Neuronal stem cell (in vitro differentiated cells): ENCODE results near the gene HNF1B.
A peak's percentile ranks its signal among the peaks of the same experiment; 100 is the strongest.

Experiments
- DNase-seq: peaks from one replicate; pipeline ENCODE4 v3.0.0-alpha.2; 2013; ENCODE audit warnings: low spot score
- H2AFZ ChIP-seq: one replicate; pipeline ENCODE4 v1.6.1; 2013; ENCODE audit warnings: mild to moderate bottlenecking, low read length, inconsistent platforms
- H2AK5ac ChIP-seq: 2 replicates; pipeline ENCODE4 v1.6.1; 2013; ENCODE audit warnings: low read depth, mild to moderate bottlenecking, inconsistent platforms, low read length, moderate library complexity, mixed read lengths
- H2BK120ac ChIP-seq: 2 replicates; pipeline ENCODE4 v1.6.1; 2013; ENCODE audit warnings: low read depth, mild to moderate bottlenecking, inconsistent platforms, low read length, moderate library complexity, mixed read lengths
- H2BK12ac ChIP-seq: one replicate; pipeline ENCODE4 v1.6.1; 2013; ENCODE audit warnings: low read length, inconsistent platforms
- H2BK15ac ChIP-seq: 2 replicates; pipeline ENCODE4 v1.6.1; 2013; ENCODE audit warnings: mild to moderate bottlenecking, low read length, inconsistent platforms, mixed read lengths
- H2BK5ac ChIP-seq: one replicate; pipeline ENCODE4 v1.6.1; 2013; ENCODE audit warnings: inconsistent platforms, mild to moderate bottlenecking, low read length, moderate library complexity
- H3K14ac ChIP-seq: one replicate; pipeline ENCODE4 v1.6.1; 2013; ENCODE audit warnings: low read length, inconsistent platforms
- H3K18ac ChIP-seq: 2 replicates; pipeline ENCODE4 v1.6.1; 2013; ENCODE audit warnings: low read length, inconsistent platforms
- H3K23ac ChIP-seq: 2 replicates; pipeline ENCODE4 v1.6.1; 2013; ENCODE audit warnings: low read depth, mild to moderate bottlenecking, mixed read lengths, low read length, inconsistent platforms; ENCODE audit not compliant: poor library complexity
- H3K27ac ChIP-seq: replicated peaks from 3 replicates; pipeline ENCODE4 v1.5.1; 2013; ENCODE audit warnings: low read length, inconsistent platforms
- H3K27me3 ChIP-seq, 3 experiments: 2 replicates each; pipeline ENCODE4 v1.6.1; 2013; ENCODE audit warnings: low read length in 3 of 3, mild to moderate bottlenecking in 2 of 3, inconsistent platforms in 1 of 3, low read depth in 1 of 3, mixed read lengths in 1 of 3, moderate library complexity in 1 of 3; ENCODE audit not compliant: control insufficient read depth in 3 of 3, insufficient read depth in 3 of 3
- H3K36me3 ChIP-seq, 2 donors: replicated peaks in 1 of 2; 2 replicates each; pipeline ENCODE4 v1.6.1; 2013; ENCODE audit warnings: low read length in 2 of 2; ENCODE audit not compliant: control insufficient read depth in 2 of 2, insufficient read depth in 2 of 2
- H3K4ac ChIP-seq: 2 replicates; pipeline ENCODE4 v1.6.1; 2013; ENCODE audit warnings: inconsistent platforms, mild to moderate bottlenecking, low read length, moderate library complexity
- H3K4me1 ChIP-seq, 2 donors: 1 replicate in 1 of 2; 2 replicates in 1 of 2; pipeline ENCODE4 v1.6.1; 2013; ENCODE audit warnings: low read length in 2 of 2, low read depth in 1 of 2; ENCODE audit not compliant: control insufficient read depth in 2 of 2, insufficient read depth in 1 of 2
- H3K4me2 ChIP-seq: one replicate; pipeline ENCODE4 v1.6.1; 2013; ENCODE audit warnings: mild to moderate bottlenecking, low read length, inconsistent platforms; ENCODE audit not compliant: insufficient read depth, poor library complexity, severe bottlenecking
- H3K4me3 ChIP-seq, 2 donors: 2 replicates each; pipeline ENCODE4 v1.5.1; 2013; ENCODE audit warnings: low read length in 2 of 2, mild to moderate bottlenecking in 2 of 2, inconsistent platforms in 1 of 2, moderate library complexity in 1 of 2
- H3K79me1 ChIP-seq: one replicate; pipeline ENCODE4 v1.6.1; 2013; ENCODE audit warnings: low read depth, mild to moderate bottlenecking, inconsistent platforms, low read length, moderate library complexity
- H3K9ac ChIP-seq: one replicate; pipeline ENCODE4 v1.6.1; 2013; ENCODE audit warnings: mild to moderate bottlenecking, low read depth, low read length, inconsistent platforms; ENCODE audit not compliant: poor library complexity
- H3K9me3 ChIP-seq, 2 donors: replicated peaks in 1 of 2; 2 replicates each; pipeline versions ENCODE3 to v1.6.1; 2013; ENCODE audit warnings: low read length in 2 of 2, mild to moderate bottlenecking in 2 of 2, inconsistent platforms in 1 of 2, low read depth in 1 of 2, mixed read lengths in 1 of 2, moderate library complexity in 1 of 2; ENCODE audit not compliant: control insufficient read depth in 2 of 2, insufficient read depth in 1 of 2
- H4K8ac ChIP-seq: one replicate; pipeline ENCODE4 v1.6.1; 2013; ENCODE audit warnings: low read depth, mild to moderate bottlenecking, inconsistent platforms, low read length, moderate library complexity
- H4K91ac ChIP-seq: one replicate; pipeline ENCODE4 v1.6.1; 2013; ENCODE audit warnings: low read length, low read depth, mild to moderate bottlenecking, inconsistent platforms; ENCODE audit not compliant: poor library complexity
- WGBS, 2 donors: extraction: QIAGEN DNeasy Blood & Tissue Kit; methylation state at CpG; one replicate each; pipeline ENCODE4 v1.1.7; 2013; ENCODE audit warnings: missing lambda C conversion rate in 2 of 2, mixed read lengths in 1 of 2; ENCODE audit not compliant: insufficient read length in 2 of 2, insufficient replicate concordance in 1 of 2; ENCODE audit errors: extremely low coverage in 2 of 2; 5-methylcytosine and 5-hydroxymethylcytosine counted together

The HNF1B gene

DNA sequence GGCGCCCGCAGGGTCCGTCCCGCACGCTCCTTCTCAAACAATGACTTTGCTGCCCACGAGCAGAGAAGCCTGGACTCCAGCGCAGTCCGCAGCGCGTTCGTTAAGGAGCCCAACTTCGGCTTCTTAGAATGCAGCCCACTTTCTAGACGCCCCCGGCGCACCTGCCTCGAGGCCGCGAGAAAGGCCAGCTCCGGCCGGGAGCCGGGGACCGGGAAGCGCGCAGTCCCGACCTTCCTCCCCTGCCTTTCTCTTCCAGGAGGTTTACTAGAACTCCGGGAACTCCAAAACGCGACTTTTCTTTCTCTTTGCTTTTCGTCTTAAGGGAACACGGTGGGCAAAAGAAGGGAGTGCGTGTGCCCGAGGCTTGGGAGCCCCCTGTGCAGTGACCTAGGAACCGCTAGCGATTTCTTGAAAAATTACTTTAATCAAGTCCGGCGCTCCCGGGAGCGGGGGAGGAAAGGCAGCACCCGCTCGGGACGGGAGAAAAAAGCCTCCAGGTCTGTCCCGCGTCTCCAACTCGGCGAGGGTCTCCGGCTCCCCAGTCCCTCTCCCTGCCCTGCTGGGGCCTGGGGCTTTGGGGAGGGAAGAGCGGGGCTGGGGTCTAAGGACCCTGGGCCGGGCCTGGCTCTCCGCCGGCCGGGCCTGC lies 2.6 kb downstream of the HNF1B start:
- DNase-seq = peak; percentile 53
- WGBS, 2 donors = no CpG with 5 or more reads among the region's 51 CpGs
- H3K27ac ChIP-seq = no peak overlapping the region

GRCh38 chr17:37741341-37742115 lies 3.3 kb downstream of the HNF1B start:
- H3K79me1 ChIP-seq = peaks cover 2% of the 10 kb centered on the region
- no peak overlapping the region for H2BK12ac ChIP-seq
- H3K27ac ChIP-seq = no peak overlapping the region
- no peak overlapping the region for H2BK120ac ChIP-seq
- peak overlapping the region; percentile 71 for H3K4me2 ChIP-seq
- H3K36me3 ChIP-seq = no peaks in the 10 kb centered on the region
- H4K8ac ChIP-seq = no peak overlapping the region
- no peak overlapping the region for H3K9ac ChIP-seq
- H3K4me1 ChIP-seq = peaks cover 5 to 9% of the 10 kb centered on the region in 2 donors
- peaks cover 0 to 5% of the 10 kb centered on the region in 2 donors for H3K9me3 ChIP-seq
- no peak overlapping the region for H2BK15ac ChIP-seq
- peak overlapping the region; percentile 47 for H3K23ac ChIP-seq
- H2AK5ac ChIP-seq = no peak overlapping the region
- no peak overlapping the region for H2BK5ac ChIP-seq
- no peak overlapping the region for H3K4ac ChIP-seq
- no CpG with 5 or more reads among the region's 22 CpGs for WGBS, 2 donors
- H4K91ac ChIP-seq = no peak overlapping the region
- peak overlapping the region; percentile 19 for H3K18ac ChIP-seq
- no peak overlapping the region for H3K14ac ChIP-seq
- DNase-seq = no peak
- H3K4me3 ChIP-seq = no peak overlapping the region
- H2AFZ ChIP-seq = peak overlapping the region; percentile 85
- H3K27me3 ChIP-seq = peaks cover 43 to 93% (median 73%) of the 10 kb centered on the region in 3 experiments

More for the DNA sequence above, 2.6 kb downstream of the HNF1B start:
- Histone ChIP-seq H3K27me3 (peaks cover 47 to 95% (median 79%) of the 10 kb centered on the region in 3 experiments), H4K8ac (no peak overlapping the region), H2BK120ac (no peak overlapping the region), H2BK15ac (no peak overlapping the region), H3K4me3 (no peak overlapping the region), H3K9ac (no peak overlapping the region), H2BK12ac (no peak overlapping the region), H2BK5ac (no peak overlapping the region), H3K4me2 (peak overlapping the region; percentile 71), H4K91ac (no peak overlapping the region), H2AK5ac (no peak overlapping the region), H3K36me3 (no peaks in the 10 kb centered on the region), H3K18ac (peak overlapping the region; percentile 19), H3K4ac (no peak overlapping the region), H3K14ac (no peak overlapping the region), H3K9me3 (peaks cover 0 to 5% of the 10 kb centered on the region in 2 donors), H3K79me1 (peaks cover 2% of the 10 kb centered on the region), H3K23ac (peak overlapping the region; percentile 47), H3K4me1 (peaks cover 5 to 9% of the 10 kb centered on the region in 2 donors), H2AFZ (peak overlapping the region; percentile 85)

GRCh38 chr17:37740915-37741314 lies 3.9 kb downstream of the HNF1B start:
- Histone ChIP-seq H3K9me3 (peaks cover 0 to 3% of the 10 kb centered on the region in 2 donors), H2BK15ac (no peak overlapping the region), H2BK5ac (no peak overlapping the region), H3K23ac (no peak overlapping the region), H2AFZ (no peak overlapping the region), H3K79me1 (peaks cover 2% of the 10 kb centered on the region), H3K36me3 (no peaks in the 10 kb centered on the region), H2BK120ac (no peak overlapping the region), H3K27me3 (peaks cover 39 to 92% (median 68%) of the 10 kb centered on the region in 3 experiments), H2AK5ac (no peak overlapping the region), H3K4me3 (no peak overlapping the region), H2BK12ac (no peak overlapping the region), H3K4ac (no peak overlapping the region), H3K9ac (no peak overlapping the region), H3K27ac (no peak overlapping the region), H3K14ac (no peak overlapping the region), H4K91ac (no peak overlapping the region), H4K8ac (no peak overlapping the region), H3K18ac (no peak overlapping the region), H3K4me1 (peaks cover 5 to 9% of the 10 kb centered on the region in 2 donors), H3K4me2 (no peak overlapping the region)
- WGBS, 2 donors = no CpG with 5 or more reads among the region's 4 CpGs
- DNase-seq = no peak

- peaks cover 0 to 3% of the 10 kb centered on the region in 2 donors for H3K4me1 ChIP-seq
- no peak overlapping the region for H3K23ac ChIP-seq
- H3K18ac ChIP-seq = no peak overlapping the region
- H2AFZ ChIP-seq = no peak overlapping the region
- no peak overlapping the region for H3K4me3 ChIP-seq
- no peak for DNase-seq
- H3K4me2 ChIP-seq = no peak overlapping the region
- no peak overlapping the region for H2BK15ac ChIP-seq
- no peak overlapping the region for H4K8ac ChIP-seq
- no peak overlapping the region for H3K9ac ChIP-seq
- H3K14ac ChIP-seq = no peak overlapping the region
- H2BK5ac ChIP-seq = no peak overlapping the region
- H3K36me3 ChIP-seq = no peaks in the 10 kb centered on the region
- H2BK120ac ChIP-seq = no peak overlapping the region
- H3K9me3 ChIP-seq = no peaks in the 10 kb centered on the region
- WGBS, 2 donors = no CpG with 5 or more reads among the region's 2 CpGs
- no peak overlapping the region for H3K27ac ChIP-seq
- H3K27me3 ChIP-seq = peaks cover 11 to 90% (median 38%) of the 10 kb centered on the region in 3 experiments
- H4K91ac ChIP-seq = no peak overlapping the region
- no peak overlapping the region for H2AK5ac ChIP-seq
- no peak overlapping the region for H2BK12ac ChIP-seq
- peaks cover 2% of the 10 kb centered on the region for H3K79me1 ChIP-seq
- H3K4ac ChIP-seq = no peak overlapping the region
These were observed 6.9 kb downstream of the HNF1B start for GRCh38 chr17:37737971-37738370.
